IPS DF 19.7 (cell line): ENCODE data around the gene DNAJB7.
"Not testable (repeated sequence)": the region's sequence is repeated elsewhere in the genome, so short reads cannot be mapped to it uniquely, and the experiment has no call there.

Experiments used
- DNase-seq: peaks from one replicate; pipeline ENCODE4 v3.0.0-alpha.2; 2013; ENCODE audit warnings: low read depth, low spot score

Gene DNAJB7

DNA sequence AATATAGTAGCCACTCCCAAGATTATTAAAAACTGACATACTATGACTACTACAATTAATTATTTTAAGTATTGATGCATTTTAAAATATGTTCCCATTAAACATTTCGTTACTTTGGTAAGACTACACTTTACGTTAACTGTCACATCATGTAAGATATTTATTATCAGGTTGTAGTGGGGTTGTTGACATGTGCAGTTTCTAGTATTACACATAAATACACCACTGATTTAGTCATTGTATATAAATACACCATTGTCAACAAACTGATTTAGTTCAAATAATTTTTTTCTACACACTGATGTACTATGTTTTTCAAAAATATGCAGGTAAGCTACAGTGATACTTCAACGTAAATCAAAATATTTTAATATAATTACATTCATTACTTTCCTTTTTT is 17.0 kb downstream of the DNAJB7 start:
- DNase-seq = no peak

DNA sequence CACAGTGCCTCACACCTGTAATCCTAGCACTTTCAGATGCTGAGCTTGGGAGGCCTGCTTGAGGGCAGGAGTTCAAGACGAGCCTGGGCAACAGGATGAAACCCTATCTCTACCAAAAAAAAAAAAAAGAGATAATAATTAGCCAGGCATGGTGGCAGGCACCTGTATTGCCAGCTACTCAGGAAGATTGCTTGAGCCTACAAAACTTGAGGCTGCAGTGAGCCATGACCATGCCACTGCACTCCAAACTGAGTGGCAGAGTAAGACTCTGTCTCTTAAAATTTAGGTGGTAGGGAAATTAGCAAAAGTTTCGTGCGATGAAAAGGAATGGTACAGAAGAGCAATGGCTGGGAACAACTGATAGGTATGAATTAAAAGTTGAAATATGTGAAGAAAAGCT is 23.4 kb downstream of the DNAJB7 start:
- no peak for DNase-seq

DNA sequence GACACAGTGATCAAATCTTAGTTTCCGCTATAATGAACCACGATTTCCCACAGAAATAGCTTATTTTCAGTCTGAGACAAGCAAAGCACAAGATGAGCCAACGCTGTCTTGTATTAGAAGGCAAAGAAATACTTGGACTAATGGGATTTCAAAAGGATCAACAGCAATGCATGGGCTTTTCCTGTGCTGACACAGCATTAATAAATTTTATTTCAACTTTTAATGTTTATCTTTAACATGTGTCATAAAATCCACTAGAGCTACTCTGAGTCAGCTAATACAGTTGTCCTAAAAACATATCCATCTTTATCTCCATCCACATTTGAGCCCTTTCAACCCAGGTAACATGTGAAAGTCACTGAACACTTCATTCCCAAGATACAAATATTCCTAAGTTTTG is 27.3 kb downstream of the DNAJB7 start:
- DNase-seq = no peak

DNA sequence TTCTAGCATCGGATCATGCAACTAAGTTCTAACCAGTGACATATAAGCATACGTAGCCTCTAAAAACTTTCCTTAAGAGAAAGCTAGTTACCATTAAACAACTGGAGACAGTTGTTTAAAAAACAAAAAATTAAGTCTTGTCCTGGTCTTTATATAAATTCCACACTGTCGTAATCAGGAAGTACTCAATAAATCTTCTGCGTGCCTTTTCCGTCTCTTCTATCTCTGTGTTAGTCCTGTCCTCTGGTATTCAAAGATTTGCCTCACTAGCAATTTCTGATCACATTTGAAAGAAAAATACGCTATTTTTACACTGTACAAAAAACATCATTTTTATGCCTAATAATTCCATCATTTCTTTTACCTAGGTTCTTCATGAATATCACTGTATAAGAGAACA is 32.8 kb downstream of the DNAJB7 start:
- DNase-seq = no peak

DNA sequence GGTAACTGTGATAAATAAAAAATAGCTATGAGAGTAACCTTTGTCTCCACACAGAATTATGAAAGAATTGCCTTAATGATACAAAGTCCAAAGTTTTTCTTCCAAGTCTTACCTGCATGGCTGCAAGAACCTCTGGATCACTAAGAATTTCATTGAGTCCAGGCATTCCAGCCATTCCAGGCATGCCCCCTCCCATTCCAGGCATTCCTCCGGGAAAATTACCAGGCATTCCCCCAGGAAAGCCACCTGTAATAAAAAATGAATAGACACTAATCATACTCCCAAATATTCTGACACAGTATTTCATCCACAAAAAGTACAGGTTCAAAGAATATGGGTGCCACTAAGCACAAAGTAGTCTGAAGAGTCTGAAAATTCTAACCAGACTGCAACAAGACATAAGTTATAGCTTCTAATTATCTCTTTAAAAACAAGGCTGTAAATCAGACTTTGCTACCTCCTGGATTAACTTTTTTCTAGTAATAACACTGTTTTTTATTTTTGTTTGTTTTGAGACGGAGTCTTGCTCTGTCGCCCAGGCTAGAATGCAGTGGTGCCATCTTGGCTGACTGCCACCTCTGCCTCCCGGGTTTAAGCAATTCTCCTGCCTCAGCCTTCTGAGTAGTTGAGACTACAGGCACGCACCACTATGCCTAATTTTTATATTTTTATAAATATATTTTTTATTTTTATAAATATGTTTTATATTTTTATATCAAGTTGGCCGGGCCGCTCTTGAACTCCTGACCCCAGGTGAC is 34.8 kb downstream of the DNAJB7 start:
- DNase-seq = no peak

DNA sequence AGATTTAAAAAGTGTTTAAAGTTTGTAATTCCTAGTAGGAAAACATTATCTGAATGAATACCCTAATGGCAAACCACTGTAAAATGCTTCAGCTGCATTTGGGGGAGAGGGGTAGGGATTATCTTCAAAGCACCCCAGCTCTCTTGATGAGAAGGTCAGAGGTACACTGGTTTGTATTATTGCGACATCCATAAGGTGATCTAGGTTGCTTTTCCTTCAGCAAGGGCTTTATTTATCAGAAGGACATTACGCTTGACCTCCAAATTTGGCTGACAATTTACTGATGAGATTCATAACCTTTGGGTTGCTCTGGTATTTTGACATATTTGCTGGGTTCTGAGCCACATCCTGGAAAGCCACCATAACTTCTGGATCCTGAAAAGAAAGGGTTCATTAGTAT is 35.6 kb downstream of the DNAJB7 start:
- DNase-seq = not testable (repeated sequence)

DNA sequence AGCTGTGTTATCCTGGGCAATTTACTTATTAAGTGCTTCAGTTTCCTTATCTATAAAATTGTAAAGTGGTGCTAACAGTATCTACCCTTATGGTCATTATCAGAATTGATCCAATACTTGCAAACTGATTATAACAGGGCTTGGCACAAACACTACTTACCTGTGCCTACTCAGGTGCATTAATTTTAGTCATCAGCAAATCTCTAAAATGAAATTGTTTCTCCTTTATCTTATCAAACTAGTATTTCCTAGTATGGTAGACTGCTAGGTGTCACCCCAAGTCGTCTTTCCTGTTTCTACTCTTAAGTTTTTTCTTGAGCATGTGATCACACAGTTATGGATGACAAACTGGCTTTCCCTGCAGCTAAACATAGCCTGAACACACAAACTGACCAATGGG is 38.5 kb downstream of the DNAJB7 start:
- DNase-seq = no peak

DNA sequence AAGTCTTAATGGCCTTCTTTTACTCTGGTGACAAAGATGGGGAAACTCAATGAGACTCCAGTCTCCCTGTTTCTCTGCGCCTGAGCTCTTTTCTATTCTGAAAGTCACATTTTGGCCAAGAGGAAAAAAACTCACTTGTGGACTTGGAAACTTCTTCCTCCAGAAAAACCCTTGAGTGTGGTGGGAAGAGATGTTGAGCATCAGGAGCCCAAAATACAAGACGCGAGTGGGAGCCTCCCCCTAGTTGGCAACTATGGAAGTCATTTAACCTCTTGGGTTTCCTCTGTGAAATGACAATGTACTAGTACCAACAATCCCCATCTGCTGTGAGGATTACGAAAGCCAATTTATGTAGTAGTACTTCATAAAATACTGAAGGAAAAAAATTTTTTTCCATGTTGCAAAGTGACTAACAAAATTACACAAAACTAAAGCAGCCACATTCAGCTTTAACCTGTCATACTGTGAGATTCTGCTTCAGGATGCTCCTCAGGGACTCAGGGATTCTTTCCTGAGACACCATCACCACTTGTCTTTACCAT is 42.2 kb downstream of the DNAJB7 start:
- DNase-seq = no peak

DNA sequence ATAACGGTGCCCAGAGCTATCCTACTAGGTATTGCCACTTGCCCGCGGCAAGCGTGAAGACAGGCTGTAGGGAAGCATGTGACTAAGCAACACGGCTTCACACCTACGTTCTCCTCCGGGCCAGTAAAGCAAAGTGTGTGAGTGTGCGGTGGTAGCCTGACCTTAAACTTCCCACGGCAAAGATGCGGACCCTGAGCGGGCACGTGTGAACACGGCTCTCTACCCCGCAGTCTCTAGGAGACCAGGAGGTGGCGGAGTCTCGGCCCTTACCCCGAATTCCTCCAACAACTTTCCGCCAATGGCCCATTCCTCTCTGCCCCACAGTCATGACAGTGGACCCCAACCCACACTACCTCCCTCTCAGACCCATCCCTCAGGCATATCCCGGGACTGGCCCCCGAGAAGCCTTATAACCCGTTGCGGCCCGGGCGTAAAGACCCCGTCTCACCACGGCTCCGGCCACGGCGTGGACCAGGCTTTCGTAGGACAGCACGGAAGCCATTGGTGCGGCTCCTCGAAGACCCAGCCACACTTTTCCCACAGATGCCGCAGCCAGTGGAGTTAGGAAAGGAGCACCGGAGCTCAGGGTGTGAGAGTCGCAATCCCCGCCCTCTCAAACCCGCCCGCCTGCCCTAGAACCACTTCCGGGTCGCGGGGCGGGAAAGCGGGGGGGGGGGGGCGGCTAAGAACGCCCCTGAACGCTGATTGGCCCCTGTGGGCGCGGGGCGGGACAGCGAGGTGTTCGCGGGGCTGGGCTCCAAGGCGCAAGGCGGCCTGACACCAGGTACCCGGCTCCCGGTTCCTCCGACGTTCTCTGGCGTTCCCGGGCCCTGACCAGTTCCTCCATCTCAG is 42.9 kb downstream of the DNAJB7 start, which contains the start of gene SLC25A17:
SLC25A17 (minus strand) TSS at position 600 of the 852 bp plus-strand sequence; CDS start at position 502, 98 bp downstream.
- DNase-seq = peak; percentile 45

DNA sequence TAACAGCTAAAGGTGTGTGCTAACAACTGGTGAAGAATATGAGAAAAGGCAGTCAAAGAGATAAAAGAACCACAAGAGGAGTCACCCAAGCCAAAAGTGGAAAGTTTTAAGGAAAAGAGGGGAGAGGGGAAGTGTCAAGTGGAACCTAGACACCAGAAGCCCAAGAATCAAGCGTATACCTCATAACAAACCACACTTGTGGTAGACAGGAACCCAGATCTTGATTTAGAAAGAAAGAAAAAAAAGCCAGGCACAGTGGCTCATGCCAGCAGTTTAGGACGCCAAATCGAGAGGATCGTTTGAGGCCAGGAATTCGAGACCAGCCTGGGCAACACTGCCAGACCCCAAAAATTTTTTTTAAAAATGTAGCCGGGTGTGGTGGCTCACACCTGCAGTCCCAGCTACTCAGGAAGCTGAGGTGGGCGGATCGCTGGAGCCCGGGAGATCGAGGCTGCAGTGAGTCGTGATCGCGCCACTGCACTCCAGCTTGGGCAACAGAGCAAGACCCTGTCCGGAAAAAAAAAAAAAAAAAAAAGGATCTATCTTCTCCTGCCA is 43.6 kb downstream of the DNAJB7 start:
- no peak for DNase-seq

DNA sequence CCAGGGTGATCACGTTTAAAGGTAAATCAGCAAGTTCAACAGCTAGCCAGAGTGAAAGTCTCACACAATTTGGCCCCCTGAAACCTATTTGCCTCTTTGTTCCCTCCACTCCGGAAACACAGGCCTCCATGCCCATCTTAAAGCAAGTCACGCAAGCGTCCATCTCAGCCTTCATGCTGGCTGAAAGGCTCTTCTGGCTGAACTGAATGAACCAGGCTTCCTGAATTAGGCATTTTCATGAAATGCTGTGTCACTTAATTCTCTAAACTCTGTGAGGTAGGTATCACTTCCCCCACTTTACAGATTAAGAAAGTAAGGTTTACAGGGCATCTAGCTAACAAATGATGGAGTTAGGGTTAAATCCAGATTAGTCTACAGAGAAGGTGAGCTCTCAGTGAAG is 44.2 kb downstream of the DNAJB7 start:
- no peak for DNase-seq

DNA sequence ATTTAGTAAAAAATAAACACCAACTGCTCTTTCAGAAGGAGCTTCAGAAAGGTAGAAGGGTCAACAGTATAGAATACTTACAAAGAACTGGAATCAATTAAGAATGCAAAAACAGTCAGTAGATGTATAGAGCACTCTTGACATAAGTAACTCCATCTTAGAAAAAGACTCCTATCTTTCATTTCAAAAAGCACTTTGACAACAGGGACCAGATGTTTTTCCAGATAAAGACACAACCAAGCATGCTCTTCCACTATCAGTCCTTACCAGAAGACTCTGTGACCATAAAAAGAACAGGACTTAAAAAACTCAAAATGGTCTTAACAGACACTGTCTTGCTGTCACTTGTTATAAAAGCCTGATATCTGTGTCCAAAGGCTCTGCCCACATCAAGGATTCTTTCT is 48.0 kb downstream of the DNAJB7 start:
- DNase-seq = no peak
